Right lobe of liver (tissue), 6 donors: Measurements from ENCODE around the gene FCGBP. TPM values are rescaled to one million over a fixed set of nuclear protein-coding genes. Genes with fewer than 3 reads are reported as not detected.

Source experiments
- ATAC-seq, 4 donors: fragments of 200-7000 bp; cut with Tn5 transposase; one replicate each; pipeline ENCODE4 v1.9.1; 2020; ENCODE audit warnings: mild to moderate bottlenecking in 4 of 4, moderate library complexity in 4 of 4
- DNase-seq, 3 donors: peaks; one replicate each; pipeline ENCODE4 v3.0.0-alpha.2; 2020
- H3K27ac ChIP-seq, 3 donors: fragments of 200-600 bp; one replicate each; pipeline ENCODE4 v1.8.0; 2022
- H3K27me3 ChIP-seq, 2 donors: fragments of 200-600 bp; one replicate each; pipeline ENCODE4 v1.8.0; 2022
- H3K36me3 ChIP-seq, 4 donors: fragments of 200-600 bp; sonication (generic) in 1 of 4; one replicate each; pipeline versions ENCODE4 v1.5.1 to v1.8.0; 2017 to 2022; ENCODE audit warnings: control low read depth in 1 of 4
- H3K4me1 ChIP-seq, 4 donors: fragments of 200-600 bp; sonication (generic) in 1 of 4; one replicate each; pipeline versions ENCODE4 v1.5.1 to v1.8.0; 2017 to 2022; ENCODE audit warnings: control low read depth in 1 of 4
- H3K4me3 ChIP-seq, 3 donors: fragments of 200-600 bp; one replicate each; pipeline ENCODE4 v1.8.0; 2022
- H3K9me3 ChIP-seq, 4 donors: fragments of 200-600 bp; sonication (generic) in 1 of 4; one replicate each; pipeline versions ENCODE4 v1.5.1 to v1.8.0; 2017 to 2022; ENCODE audit warnings: control low read depth in 1 of 4
- CTCF ChIP-seq, 4 donors: fragments of 200-600 bp in 3 of 4; fragments of 450-650 bp in 1 of 4; IDR thresholded peaks; one replicate each; pipeline versions ENCODE4 v1.5.1 to v1.8.0; 2016 to 2022; ENCODE audit warnings: antibody characterized with exemption in 4 of 4, mild to moderate bottlenecking in 2 of 4
- POLR2A ChIP-seq: fragments of 450-650 bp; IDR thresholded peaks from one replicate; pipeline ENCODE4 v1.6.1; 2017; ENCODE audit warnings: antibody characterized with exemption, mild to moderate bottlenecking
- WGBS: methylation state at CpG from one replicate; pipeline ENCODE4 v1.1.6; 2018; ENCODE audit warnings: low coverage, low lambda C conversion rate; ENCODE audit not compliant: insufficient coverage; ENCODE audit errors: missing lambda C conversion rate; 5-methylcytosine and 5-hydroxymethylcytosine counted together
- intact Hi-C, 2 donors: fragments of 100-400 bp; cut with DNase I; formaldehyde crosslinking; loops; one replicate each; pipeline versions ENCODE4 v1.11.2 to v1.14.1; 2022
- total RNA-seq, 6 experiments: library from RNA; depleted of rRNA in 2 of 6; stranded (reverse); fragments of >200 nt in 2 of 6; fragmentation: NEBNext Ultra II Directional in 3 of 6; extraction: Animal tissue kit (Norgen Biotek cat#: 25700) in 3 of 6; gene quantifications; one replicate each; pipeline versions ENCODE4 v1.1.0 to v1.2.4, GENCODE V29; 2016 to 2023
- donor health status: DM: no; HTN: yes; CAD: no.
- donor health status: DM: no; HTN: no; CAD: no.
- donor health status: DM: no; HTN: no; CAD: no.
- donor health status: DM: no; HTN: yes; CAD: no.
- donor health status: DM: no; HTN: yes; CAD: no.

The FCGBP gene
- total RNA-seq, 6 experiments from 2014 or later: 3.8 to 31.6 (median 3.9) TPM

- Histone ChIP-seq H3K4me3 (no peak overlapping the region), H3K27ac (no peak overlapping the region), H3K9me3 (no peaks in the 10 kb centered on the region), H3K36me3 (no peaks in the 10 kb centered on the region), H3K4me1 (peaks cover 0 to 13% (median 6%) of the 10 kb centered on the region in 4 donors), H3K27me3 (no peaks in the 10 kb centered on the region)
- ATAC-seq (no peak), DNase-seq (no peak)
- WGBS: 41% methylated on average over 5 of the region's 6 CpGs
- intact Hi-C loops: no loop called here
- TF ChIP-seq POLR2A (no peak), CTCF (IDR thresholded peaks at IDR 0.05) (no peak)
These were observed 6.7 kb upstream of the FCGBP start for GRCh38 chr19:39941151-39941550.

- WGBS: 82% methylated on average over 1 of the region's 1 CpG
- Histone ChIP-seq H3K4me3 (no peak overlapping the region), H3K36me3 (no peaks in the 10 kb centered on the region), H3K9me3 (no peaks in the 10 kb centered on the region), H3K27me3 (no peaks in the 10 kb centered on the region), H3K27ac (no peak overlapping the region), H3K4me1 (peaks cover 0 to 13% (median 6%) of the 10 kb centered on the region in 4 donors)
- intact Hi-C loops: no loop called here
- TF ChIP-seq POLR2A (no peak), CTCF (IDR thresholded peaks at IDR 0.05) (no peak)
- ATAC-seq: no peak
- DNase-seq: no peak
These were observed 5.9 kb upstream of the FCGBP start for GRCh38 chr19:39940221-39940833.

- no peak overlapping the region for H3K27ac ChIP-seq
- peaks cover 0 to 11% (median 5%) of the 10 kb centered on the region in 4 donors for H3K4me1 ChIP-seq
- TF ChIP-seq POLR2A: no peak
- TF ChIP-seq CTCF (IDR thresholded peaks at IDR 0.05): no peak
- no peaks in the 10 kb centered on the region for H3K27me3 ChIP-seq
- intact Hi-C loops: no loop called here
- no peak for ATAC-seq
- no peaks in the 10 kb centered on the region for H3K36me3 ChIP-seq
- DNase-seq: no peak
- no peaks in the 10 kb centered on the region for H3K9me3 ChIP-seq
- no peak overlapping the region for H3K4me3 ChIP-seq
- WGBS: 75% methylated on average over 6 of the region's 6 CpGs
These were observed 5.1 kb upstream of the FCGBP start for GRCh38 chr19:39939556-39939955.

GRCh38 chr19:39937787-39938186 is 3.4 kb upstream of the FCGBP start:
- H3K36me3 ChIP-seq: no peaks in the 10 kb centered on the region
- H3K27ac ChIP-seq: no peak overlapping the region
- intact Hi-C loops: no loop called here
- no peak for ATAC-seq
- H3K4me1 ChIP-seq: no peaks in the 10 kb centered on the region
- no peaks in the 10 kb centered on the region for H3K27me3 ChIP-seq
- no peak for DNase-seq
- H3K9me3 ChIP-seq: no peaks in the 10 kb centered on the region
- TF ChIP-seq POLR2A: no peak
- TF ChIP-seq CTCF (IDR thresholded peaks at IDR 0.05): no peak
- no peak overlapping the region for H3K4me3 ChIP-seq
- WGBS: 40% methylated on average over 2 of the region's 2 CpGs
